ENCODE measurements around the gene GDNF. TPM values are rescaled to one million over a fixed set of nuclear protein-coding genes. Genes with fewer than 3 reads are reported as not detected.

The GDNF gene
- polyA plus RNA-seq, 1 experiment, result 1.3 TPM

DNA sequence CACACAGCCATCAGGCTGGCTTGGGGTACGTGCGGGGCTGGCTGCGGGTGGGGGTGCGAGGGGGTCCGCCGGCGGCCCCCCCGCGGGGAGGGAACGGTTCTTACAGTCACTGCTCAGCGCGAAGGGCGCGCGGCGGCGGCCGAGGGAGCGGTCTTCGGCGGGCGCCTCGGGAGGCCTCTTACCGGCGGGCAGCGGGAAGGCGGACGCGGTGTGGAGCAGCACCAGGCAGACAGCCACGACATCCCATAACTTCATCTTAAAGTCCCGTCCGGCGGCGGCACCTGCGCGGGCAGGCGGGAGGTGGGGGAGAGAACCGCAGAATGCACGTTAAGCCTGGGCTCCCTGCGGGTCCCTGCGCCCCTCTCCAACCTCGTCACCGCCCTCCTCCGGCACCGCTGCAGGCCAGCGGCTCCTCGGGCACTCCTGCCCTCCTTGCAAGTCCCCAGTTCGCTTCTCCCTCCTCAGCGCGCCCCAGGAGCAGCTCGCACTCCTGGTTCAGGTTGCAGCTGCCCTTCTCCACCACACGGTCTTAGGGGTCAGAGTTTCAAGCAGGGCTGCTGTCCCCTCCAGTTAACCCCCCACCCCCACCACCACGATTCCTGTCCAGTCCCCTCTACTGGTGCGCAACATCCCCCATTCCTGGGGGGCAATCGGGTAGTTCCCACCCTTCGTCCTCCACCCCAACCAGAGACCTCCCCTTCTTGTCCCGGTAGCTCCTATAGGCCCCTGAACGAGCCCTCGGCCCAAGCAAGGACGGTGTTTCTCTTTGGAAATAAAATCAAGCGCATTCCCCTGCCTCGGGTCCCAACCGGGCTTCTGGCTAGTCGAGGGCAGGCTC, 5.1 kb downstream of the GDNF start:
- CTCF ChIA-PET, result interaction anchor here (1.4 to 3.3 kb wide), 3 partner anchors 20 to 422 kb away, joined by 4 to 67 read pairs (median 12); no protein-coding TSS in a partner anchor
- DNase-seq (ENCODE audit: low read depth), result no peak

DNA sequence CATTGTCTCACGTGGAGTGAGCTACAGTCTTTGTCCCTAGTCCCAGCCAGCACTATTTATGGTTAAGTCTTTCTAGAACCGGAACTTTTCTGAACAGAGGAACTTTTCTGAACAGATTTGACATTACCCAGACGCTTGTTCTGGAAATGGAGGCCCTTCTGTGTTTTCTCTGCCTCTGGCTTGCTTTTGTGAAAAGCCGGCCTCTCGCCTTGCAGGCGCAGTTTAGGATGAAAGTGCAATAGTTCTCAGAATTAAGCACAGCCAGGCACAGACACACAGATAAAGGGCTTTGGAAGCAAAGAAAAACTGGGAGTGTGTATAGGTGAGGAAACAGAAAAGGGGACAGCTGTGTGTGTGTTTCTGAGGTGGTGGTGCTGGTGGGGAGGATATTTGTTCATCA, 5.9 kb downstream of the GDNF start:
- TF ChIP-seq, protein P1, sequence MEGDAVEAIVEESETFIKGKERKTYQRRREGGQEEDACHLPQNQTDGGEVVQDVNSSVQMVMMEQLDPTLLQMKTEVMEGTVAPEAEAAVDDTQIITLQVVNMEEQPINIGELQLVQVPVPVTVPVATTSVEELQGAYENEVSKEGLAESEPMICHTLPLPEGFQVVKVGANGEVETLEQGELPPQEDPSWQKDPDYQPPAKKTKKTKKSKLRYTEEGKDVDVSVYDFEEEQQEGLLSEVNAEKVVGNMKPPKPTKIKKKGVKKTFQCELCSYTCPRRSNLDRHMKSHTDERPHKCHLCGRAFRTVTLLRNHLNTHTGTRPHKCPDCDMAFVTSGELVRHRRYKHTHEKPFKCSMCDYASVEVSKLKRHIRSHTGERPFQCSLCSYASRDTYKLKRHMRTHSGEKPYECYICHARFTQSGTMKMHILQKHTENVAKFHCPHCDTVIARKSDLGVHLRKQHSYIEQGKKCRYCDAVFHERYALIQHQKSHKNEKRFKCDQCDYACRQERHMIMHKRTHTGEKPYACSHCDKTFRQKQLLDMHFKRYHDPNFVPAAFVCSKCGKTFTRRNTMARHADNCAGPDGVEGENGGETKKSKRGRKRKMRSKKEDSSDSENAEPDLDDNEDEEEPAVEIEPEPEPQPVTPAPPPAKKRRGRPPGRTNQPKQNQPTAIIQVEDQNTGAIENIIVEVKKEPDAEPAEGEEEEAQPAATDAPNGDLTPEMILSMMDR (IDR thresholded peaks at IDR 0.05; ENCODE audit: insufficient read depth, low read depth, low read length), result no peak
- CTCF ChIA-PET, result interaction anchor here (1.0 kb wide), 1 partner anchor 359 kb away, joined by 5 read pairs; no protein-coding TSS in a partner anchor
- POLR2A ChIA-PET, result interaction anchor here (0.6 kb wide), 1 partner anchor 109 kb away, joined by 4 read pairs; no protein-coding TSS in a partner anchor
- no peak for DNase-seq (ENCODE audit: low read depth)
- Histone ChIP-seq H3K27me3 (ENCODE audit: control insufficient read depth, insufficient read depth, low read length) (peaks cover under 1% of the 10 kb centered on the region; the same call in 1 of the 2 replicates), H3K4me3 (ENCODE audit: low read depth, low read length) (no peak overlapping the region), H3K36me3 (ENCODE audit: control insufficient read depth, insufficient read depth, low read length) (0 out of 2 replicates have a peak, but pooled peaks cover 2% of the 10 kb centered on the region)

More for the DNA sequence above, 5.1 kb downstream of the GDNF start:
- Histone ChIP-seq H3K4me3 (ENCODE audit: low read depth, low read length) (peak overlapping the region; percentile 11; the same call in 1 of the 2 replicates), H3K27me3 (ENCODE audit: control insufficient read depth, insufficient read depth, low read length) (peaks cover 2% of the 10 kb centered on the region; the same call in 1 of the 2 replicates), H3K36me3 (ENCODE audit: control insufficient read depth, insufficient read depth, low read length) (0 out of 2 replicates have a peak, but pooled peaks cover 2% of the 10 kb centered on the region)
- POLR2A ChIA-PET, result no interaction called here
- TF ChIP-seq, protein P1 (IDR thresholded peaks at IDR 0.05; ENCODE audit: insufficient read depth, low read depth, low read length), result no peak

DNA sequence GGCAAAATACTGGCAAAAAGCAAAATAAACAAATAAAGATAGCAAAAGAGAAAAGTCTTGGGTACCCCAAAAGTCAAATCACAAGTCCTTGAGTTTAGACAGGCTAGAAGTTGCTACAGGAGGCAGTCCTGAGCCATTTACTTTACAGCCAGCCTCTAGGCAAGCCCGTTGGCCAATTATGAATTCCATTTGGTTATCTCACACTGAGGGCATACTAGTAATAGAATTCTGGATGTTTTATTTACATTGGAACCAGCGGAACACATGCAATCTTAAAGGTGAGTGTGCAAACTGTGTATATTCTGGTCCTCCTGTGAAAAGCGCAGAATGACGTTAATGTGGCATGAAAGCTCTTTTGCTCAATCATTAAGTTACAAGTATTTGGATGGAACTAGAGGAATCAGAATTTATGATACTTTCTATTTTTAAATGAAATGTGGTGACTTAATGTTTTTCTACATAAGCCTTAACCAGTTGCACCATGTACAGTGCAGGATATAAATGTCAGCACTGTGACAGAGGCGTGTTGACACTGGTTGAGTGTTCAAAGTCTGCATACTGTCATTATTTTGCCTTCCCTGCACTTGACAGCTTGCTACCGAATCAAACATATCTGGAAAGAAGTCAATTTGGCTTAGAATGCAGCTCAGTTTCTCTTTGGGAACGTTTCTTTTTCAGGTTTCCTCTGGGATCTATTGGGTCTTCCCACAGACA, 7.9 kb downstream of the GDNF start:
- TF ChIP-seq, protein P1 (IDR thresholded peaks at IDR 0.05; ENCODE audit: insufficient read depth, low read depth, low read length), result 0 out of 2 replicates have a peak, but pooled peaks have one; percentile 9
- POLR2A ChIA-PET, result no interaction called here
- DNase-seq (ENCODE audit: low read depth), result no peak
- H3K4me3 ChIP-seq (ENCODE audit: low read depth, low read length), result no peak overlapping the region
- H3K36me3 ChIP-seq (ENCODE audit: control insufficient read depth, insufficient read depth, low read length), result 0 out of 2 replicates have a peak, but pooled peaks cover 2% of the 10 kb centered on the region
- CTCF ChIA-PET, result interaction anchor here (0.8 to 1.4 kb wide), 3 partner anchors 57 to 360 kb away, joined by 3 to 6 read pairs (median 5); no protein-coding TSS in a partner anchor
- no peaks in the 10 kb centered on the region for H3K27me3 ChIP-seq (ENCODE audit: control insufficient read depth, insufficient read depth, low read length)

DNA sequence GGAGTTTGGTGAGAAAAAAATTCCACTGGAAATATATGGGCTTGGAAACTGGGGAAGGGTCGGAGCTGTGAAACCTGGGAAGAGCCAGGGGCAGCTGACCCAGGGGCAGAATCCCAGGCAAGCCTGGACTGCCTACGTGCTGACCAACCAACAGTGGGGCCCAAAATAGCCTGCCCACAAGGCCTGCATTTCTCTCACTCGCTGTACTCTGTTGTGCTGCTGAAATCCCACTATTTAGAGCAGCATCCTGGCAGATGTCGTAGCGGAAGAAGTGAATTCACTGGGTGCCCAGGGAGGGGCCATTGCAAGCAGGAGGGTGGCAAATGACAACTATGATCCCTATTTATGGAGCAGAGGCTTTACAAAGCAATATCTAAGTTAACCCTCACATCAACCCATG, 9.5 kb downstream of the GDNF start:
- TF ChIP-seq, protein P1 (IDR thresholded peaks at IDR 0.05; ENCODE audit: insufficient read depth, low read depth, low read length), result no peak
- no peak overlapping the region for H3K4me3 ChIP-seq (ENCODE audit: low read depth, low read length)
- no peak for DNase-seq (ENCODE audit: low read depth)
- POLR2A ChIA-PET, result no interaction called here
- 0 out of 2 replicates have a peak, but pooled peaks cover 2% of the 10 kb centered on the region for H3K36me3 ChIP-seq (ENCODE audit: control insufficient read depth, insufficient read depth, low read length)
- CTCF ChIA-PET, result interaction anchor here (1.2 to 1.4 kb wide), 2 partner anchors 54 to 362 kb away, joined by 3 to 6 read pairs; no protein-coding TSS in a partner anchor
- no peaks in the 10 kb centered on the region for H3K27me3 ChIP-seq (ENCODE audit: control insufficient read depth, insufficient read depth, low read length)
